Activated T-cell treated with anti-CD3 and anti-CD28 coated beads, Interleukin-2, amount 50 U/mL, for 24 hours (primary cell): ENCODE data around the gene ANKRD16.
"Not testable (repeated sequence)": the region's sequence is repeated elsewhere in the genome, so short reads cannot be mapped to it uniquely, and the experiment has no call there.

Experiments used
- DNase-seq: peaks from one replicate; pipeline ENCODE4 v3.0.0-alpha.2; 2020
- H3K27ac Mint-ChIP-seq: 2 replicates; pipeline ENCODE4 v1.8.0; 2020; ENCODE audit warnings: mild to moderate bottlenecking, mixed read lengths
- H3K27me3 Mint-ChIP-seq: 2 replicates; pipeline ENCODE4 v1.8.0; 2020; ENCODE audit warnings: mixed read lengths
- H3K36me3 Mint-ChIP-seq: 2 replicates; pipeline ENCODE4 v1.8.0; 2020; ENCODE audit warnings: low read depth, mixed read lengths
- H3K4me1 Mint-ChIP-seq: 2 replicates; pipeline ENCODE4 v1.8.0; 2020; ENCODE audit warnings: low read depth, mixed read lengths
- H3K4me3 Mint-ChIP-seq: 2 replicates; pipeline ENCODE4 v1.8.0; 2020; ENCODE audit warnings: mild to moderate bottlenecking, moderate library complexity, mixed read lengths
- H3K9me3 Mint-ChIP-seq: 2 replicates; pipeline ENCODE4 v1.8.0; 2020; ENCODE audit warnings: mixed read lengths

The ANKRD16 gene

GRCh38 chr10:5846667-5847066 lies 43.0 kb downstream of the ANKRD16 start:
- H3K4me3 Mint-ChIP-seq, DNase-seq, H3K9me3 Mint-ChIP-seq, H3K27me3 Mint-ChIP-seq, H3K36me3 Mint-ChIP-seq: not testable (repeated sequence)
- Mint-ChIP-seq H3K27ac (peak overlapping the region; percentile 93), H3K4me1 (peaks cover 33% of the 10 kb centered on the region)

GRCh38 chr10:5844345-5845055 lies 45.2 kb downstream of the ANKRD16 start:
- Mint-ChIP-seq H3K36me3 (no peaks in the 10 kb centered on the region), H3K4me3 (peak overlapping the region; percentile 23), H3K27ac (peak overlapping the region; percentile 85), H3K4me1 (peaks cover 33% of the 10 kb centered on the region), H3K27me3 (no peaks in the 10 kb centered on the region), H3K9me3 (no peaks in the 10 kb centered on the region)
- no peak for DNase-seq

DNA sequence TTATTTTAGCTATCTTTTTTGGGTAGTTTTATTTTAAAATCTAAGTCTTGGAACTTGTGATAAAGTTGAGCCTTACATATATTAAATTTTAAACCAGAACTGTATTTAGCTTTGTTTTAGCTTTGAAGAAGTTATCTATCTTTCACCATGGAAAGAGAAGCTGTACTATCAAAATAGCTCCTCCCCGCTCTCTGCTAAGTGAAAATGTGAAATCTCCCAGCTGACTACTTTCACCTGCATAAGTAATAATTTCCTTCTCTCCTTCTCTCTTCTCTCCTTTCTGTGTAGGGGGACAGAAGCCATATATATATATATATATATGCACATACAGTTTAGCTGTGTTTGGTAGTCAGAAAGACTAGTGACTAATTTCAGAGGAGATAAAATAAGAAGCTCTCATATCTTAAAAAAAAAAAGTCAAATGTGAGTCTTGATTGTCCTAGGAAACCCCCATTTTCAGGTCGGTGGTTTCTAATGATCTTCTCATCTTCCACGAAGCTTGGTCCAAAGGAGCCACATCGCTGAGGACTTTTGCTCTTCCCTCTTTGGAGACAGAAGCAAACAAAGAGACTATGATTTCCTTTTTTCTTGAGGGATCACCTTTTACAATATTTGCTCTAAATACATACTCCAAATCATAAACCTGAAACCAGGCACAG lies 45.9 kb downstream of the ANKRD16 start:
- no peaks in the 10 kb centered on the region for H3K27me3 Mint-ChIP-seq
- no peaks in the 10 kb centered on the region for H3K9me3 Mint-ChIP-seq
- peak overlapping the region; percentile 85 for H3K27ac Mint-ChIP-seq
- no peak for DNase-seq
- H3K4me1 Mint-ChIP-seq: peaks cover 33% of the 10 kb centered on the region
- no peaks in the 10 kb centered on the region for H3K36me3 Mint-ChIP-seq
- H3K4me3 Mint-ChIP-seq: peak overlapping the region; percentile 23

DNA sequence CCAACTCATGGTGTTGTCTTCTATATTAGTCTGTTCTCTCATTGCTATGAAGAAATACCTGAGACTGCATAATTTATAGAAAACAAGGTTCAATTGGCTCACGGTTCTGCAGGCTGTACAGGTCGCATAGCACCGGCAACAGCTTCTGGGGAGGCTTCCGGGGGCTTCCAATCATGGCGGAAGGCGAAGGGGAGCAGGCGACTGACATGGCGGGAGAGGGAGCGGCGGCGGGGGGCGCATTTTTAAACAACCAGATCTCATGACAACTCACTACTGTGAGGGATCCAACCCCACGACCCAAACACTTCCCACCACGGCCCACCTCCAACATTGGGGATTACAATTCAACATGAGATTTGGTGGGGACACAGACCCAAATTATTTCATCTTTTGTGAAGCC lies 47.7 kb downstream of the ANKRD16 start:
- Mint-ChIP-seq H3K27me3 (no peaks in the 10 kb centered on the region), H3K4me1 (peaks cover 33% of the 10 kb centered on the region), H3K4me3 (no peak overlapping the region), H3K9me3 (no peaks in the 10 kb centered on the region), H3K36me3 (no peaks in the 10 kb centered on the region), H3K27ac (no peak overlapping the region)
- DNase-seq: no peak

- DNase-seq: no peak
- Mint-ChIP-seq H3K36me3 (no peaks in the 10 kb centered on the region), H3K27ac (no peak overlapping the region), H3K4me3 (no peak overlapping the region), H3K27me3 (no peaks in the 10 kb centered on the region), H3K9me3 (no peaks in the 10 kb centered on the region), H3K4me1 (peaks cover 24% of the 10 kb centered on the region)
These were observed 49.1 kb downstream of the ANKRD16 start for GRCh38 chr10:5840314-5841307.

- H3K9me3 Mint-ChIP-seq, H3K27ac Mint-ChIP-seq, H3K4me1 Mint-ChIP-seq, H3K27me3 Mint-ChIP-seq, H3K4me3 Mint-ChIP-seq, DNase-seq, H3K36me3 Mint-ChIP-seq: not testable (repeated sequence)
These were observed 53.5 kb downstream of the ANKRD16 start for GRCh38 chr10:5836181-5836580.

DNA sequence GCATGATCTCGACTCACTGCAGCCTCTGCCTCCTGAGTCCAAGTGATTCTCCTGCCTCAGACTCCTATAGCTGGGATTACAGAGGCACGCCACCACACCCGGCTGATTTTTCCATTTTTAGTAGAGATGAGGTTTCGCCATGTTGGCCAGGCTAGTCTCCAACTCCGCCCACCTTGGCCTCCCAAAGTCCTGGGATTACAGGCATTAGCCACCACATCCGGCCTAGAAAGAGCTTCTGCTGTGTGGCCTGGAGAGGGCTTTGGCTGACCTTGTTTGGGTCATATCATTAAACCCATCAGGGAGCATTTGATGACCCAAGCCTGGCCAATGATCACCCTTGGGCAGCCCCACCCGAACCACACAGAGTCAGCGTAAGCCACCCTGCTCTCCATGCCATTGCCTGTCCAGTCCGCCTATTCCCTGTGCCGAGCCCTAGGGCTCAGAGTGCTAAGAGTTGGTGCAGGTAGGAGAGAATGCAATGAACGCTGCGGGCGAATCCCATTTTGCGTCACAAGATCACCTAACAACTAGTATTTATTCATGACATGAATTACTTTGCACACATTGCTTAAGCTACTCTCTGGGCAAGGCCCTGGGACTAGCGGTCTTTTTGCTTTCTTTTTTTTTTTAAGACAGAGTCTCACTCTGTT lies 54.1 kb downstream of the ANKRD16 start:
- H3K27me3 Mint-ChIP-seq: no peaks in the 10 kb centered on the region
- peaks cover 2% of the 10 kb centered on the region for H3K4me1 Mint-ChIP-seq
- no peaks in the 10 kb centered on the region for H3K9me3 Mint-ChIP-seq

GRCh38 chr10:5833814-5834213 lies 55.9 kb downstream of the ANKRD16 start:
- Mint-ChIP-seq H3K4me1 (peaks cover 2% of the 10 kb centered on the region), H3K36me3 (no peaks in the 10 kb centered on the region), H3K4me3 (no peak overlapping the region), H3K27me3 (no peaks in the 10 kb centered on the region), H3K27ac (no peak overlapping the region), H3K9me3 (no peaks in the 10 kb centered on the region)
- peak; percentile 16 for DNase-seq

More for the DNA sequence above, 54.1 kb downstream of the ANKRD16 start:
- Mint-ChIP-seq H3K27ac (no peak overlapping the region), H3K36me3 (no peaks in the 10 kb centered on the region), H3K4me3 (no peak overlapping the region)
- no peak for DNase-seq

DNA sequence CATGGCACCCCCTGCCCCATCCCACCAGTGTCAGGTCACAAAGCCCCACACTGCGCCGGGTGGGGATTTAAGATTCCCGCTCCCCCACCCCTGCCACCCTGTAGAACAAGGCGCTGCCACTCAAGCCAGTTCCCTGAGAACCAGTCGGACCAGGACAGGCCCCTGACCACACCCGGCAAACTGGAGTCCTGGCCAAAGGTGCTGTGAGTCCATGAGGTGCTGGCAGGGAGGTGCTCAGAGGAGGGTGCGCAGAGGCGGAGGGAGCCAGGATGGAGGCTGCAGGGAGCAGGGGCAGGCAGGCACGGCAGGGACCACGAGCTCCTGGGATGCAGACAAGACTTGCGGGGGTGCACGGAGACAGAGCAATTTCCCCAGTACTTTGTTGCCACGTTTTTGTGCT lies 56.7 kb downstream of the ANKRD16 start:
- Mint-ChIP-seq H3K36me3 (no peaks in the 10 kb centered on the region), H3K27ac (no peak overlapping the region), H3K4me3 (no peak overlapping the region), H3K9me3 (no peaks in the 10 kb centered on the region), H3K4me1 (peaks cover 2% of the 10 kb centered on the region), H3K27me3 (no peaks in the 10 kb centered on the region)
- DNase-seq: peak; percentile 15

- DNase-seq: peak; percentile 23
- H3K4me1 Mint-ChIP-seq: peaks cover 2% of the 10 kb centered on the region
- no peaks in the 10 kb centered on the region for H3K9me3 Mint-ChIP-seq
- H3K4me3 Mint-ChIP-seq: no peak overlapping the region
- no peaks in the 10 kb centered on the region for H3K27me3 Mint-ChIP-seq
- H3K36me3 Mint-ChIP-seq: no peaks in the 10 kb centered on the region
- H3K27ac Mint-ChIP-seq: no peak overlapping the region
These were observed 58.3 kb downstream of the ANKRD16 start for GRCh38 chr10:5831446-5831782.

DNA sequence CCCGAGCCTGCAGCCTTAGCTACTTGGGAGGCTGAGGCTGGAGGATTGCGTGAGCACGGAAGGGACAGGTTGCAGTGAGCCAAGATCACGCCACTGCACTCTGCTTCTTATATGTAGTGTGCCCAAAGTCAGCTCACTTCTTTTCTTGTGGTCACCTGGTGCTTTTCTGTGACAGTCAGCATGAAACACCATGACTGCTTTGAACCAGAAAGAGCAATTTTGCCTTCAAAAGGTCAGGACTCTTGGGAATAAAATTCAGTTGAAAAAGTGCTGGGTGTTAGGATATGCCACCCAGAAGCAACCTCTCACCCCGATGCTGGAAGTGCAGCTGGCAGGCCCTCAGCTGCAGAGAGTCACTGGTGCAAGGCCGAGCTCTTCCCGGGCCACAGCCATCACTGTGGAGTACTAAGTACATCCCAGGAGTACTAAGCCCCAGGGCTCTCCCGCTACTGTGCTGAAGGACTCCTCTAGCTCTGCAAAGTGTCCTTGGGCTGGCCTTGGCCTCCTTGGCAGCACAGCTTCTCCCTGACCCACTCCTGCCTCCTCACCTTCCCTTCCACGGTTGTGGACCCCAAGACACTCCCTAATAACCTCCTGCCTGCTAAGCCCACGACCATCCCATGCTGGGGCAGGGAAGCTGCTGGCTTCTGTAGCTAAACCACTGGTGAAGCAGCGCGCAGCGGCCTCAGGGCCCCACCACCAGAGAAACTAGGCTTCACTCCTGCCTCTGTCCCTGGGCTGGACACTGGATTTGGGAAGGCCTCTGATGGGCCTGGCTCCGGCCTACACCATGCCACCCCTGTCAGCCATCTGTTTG lies 58.9 kb downstream of the ANKRD16 start:
- no peaks in the 10 kb centered on the region for H3K9me3 Mint-ChIP-seq
- H3K27me3 Mint-ChIP-seq: no peaks in the 10 kb centered on the region
- no peak overlapping the region for H3K27ac Mint-ChIP-seq
- peaks cover 2% of the 10 kb centered on the region for H3K4me1 Mint-ChIP-seq
- no peak overlapping the region for H3K4me3 Mint-ChIP-seq
- peak; percentile 15 for DNase-seq
- H3K36me3 Mint-ChIP-seq: no peaks in the 10 kb centered on the region

- H3K4me3 Mint-ChIP-seq: no peak overlapping the region
- no peaks in the 10 kb centered on the region for H3K27me3 Mint-ChIP-seq
- H3K4me1 Mint-ChIP-seq: peaks cover 2% of the 10 kb centered on the region
- no peaks in the 10 kb centered on the region for H3K9me3 Mint-ChIP-seq
- H3K27ac Mint-ChIP-seq: no peak overlapping the region
- peak; percentile 7 for DNase-seq
- H3K36me3 Mint-ChIP-seq: no peaks in the 10 kb centered on the region
These were observed 60.4 kb downstream of the ANKRD16 start for GRCh38 chr10:5829267-5829666.

GRCh38 chr10:5828725-5829124 lies 61.0 kb downstream of the ANKRD16 start:
- peak; percentile 15 for DNase-seq
- Mint-ChIP-seq H3K36me3 (no peaks in the 10 kb centered on the region), H3K27ac (no peak overlapping the region), H3K4me3 (no peak overlapping the region), H3K4me1 (peaks cover 2% of the 10 kb centered on the region), H3K9me3 (no peaks in the 10 kb centered on the region), H3K27me3 (no peaks in the 10 kb centered on the region)

GRCh38 chr10:5827841-5828240 lies 61.9 kb downstream of the ANKRD16 start:
- DNase-seq: peak; percentile 8
- no peak overlapping the region for H3K27ac Mint-ChIP-seq
- no peak overlapping the region for H3K4me3 Mint-ChIP-seq
- H3K27me3 Mint-ChIP-seq: no peaks in the 10 kb centered on the region
- peaks cover 2% of the 10 kb centered on the region for H3K4me1 Mint-ChIP-seq
- no peaks in the 10 kb centered on the region for H3K9me3 Mint-ChIP-seq
- H3K36me3 Mint-ChIP-seq: no peaks in the 10 kb centered on the region
